ENCODE data around the gene SMARCA5.

DNA sequence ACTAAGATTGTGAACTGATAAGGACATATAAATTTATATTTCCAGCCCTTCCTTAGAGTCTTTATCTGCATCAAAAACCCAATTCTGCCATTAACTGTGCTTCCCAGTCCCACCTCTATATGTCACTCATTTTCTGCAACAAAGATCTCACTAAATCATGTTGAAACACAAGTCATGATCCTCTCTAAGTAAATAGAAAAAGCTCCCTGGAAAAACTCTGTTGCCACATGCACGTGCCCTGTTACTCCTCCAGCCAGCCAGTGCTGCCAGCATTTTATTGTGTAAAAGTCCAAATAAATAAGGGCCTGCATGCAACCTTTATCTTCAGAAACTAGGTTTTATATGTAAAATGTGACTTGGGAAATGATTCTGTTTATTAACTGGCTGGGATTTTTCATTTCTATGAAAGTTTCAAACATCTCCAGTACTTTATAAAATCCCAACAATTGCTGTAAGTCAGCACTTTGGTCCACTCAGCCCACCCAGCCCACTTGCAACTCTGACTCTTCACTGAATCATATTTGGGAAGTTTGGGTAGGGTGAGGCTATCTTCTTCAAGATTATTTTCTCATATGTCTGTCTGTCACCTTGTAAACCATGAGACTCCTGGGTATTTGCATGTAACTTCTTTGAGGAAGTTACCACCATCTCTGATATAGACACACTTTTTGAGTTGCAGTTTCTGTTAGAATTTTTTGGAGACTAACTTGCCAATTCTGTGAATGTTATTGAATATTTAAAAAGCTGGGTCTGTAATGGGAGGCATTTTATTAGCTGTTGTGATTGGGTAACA is 40.0 kb upstream of the SMARCA5 start:
- TF ChIP-seq EZH2 (IDR thresholded peaks at IDR 0.05) = no peak
- TF ChIP-seq POLR2AphosphoS5 (IDR thresholded peaks at IDR 0.05; ENCODE audit: borderline replicate concordance, low read depth, low read length) = no peak
- no peak for TF ChIP-seq FOXP2 (optimal IDR thresholded peaks at IDR 0.05; ENCODE audit: control extremely low read depth, extremely low read length, insufficient read depth)

All from SK-N-MC (cell line).